GM23248 (cell line): ENCODE measurements around the gene TCTN3. TPM values are rescaled to one million over a fixed set of nuclear protein-coding genes. Genes with fewer than 3 reads are reported as not detected.
A peak's percentile ranks its signal among the peaks of the same experiment; 100 is the strongest.

Experiments used
- DNase-seq: peaks from one replicate; pipeline ENCODE4 v3.0.0-alpha.2; 2015
- H2AFZ ChIP-seq: fragments of 200-600 bp; sonication (generic); 2 replicates; pipeline ENCODE4 v1.6.1; 2016; ENCODE audit warnings: antibody characterized with exemption
- H3F3A ChIP-seq: fragments of 200-600 bp; sonication (generic); 2 replicates; pipeline ENCODE4 v1.6.1; 2016; ENCODE audit warnings: mild to moderate bottlenecking, antibody characterized with exemption, mixed run types; ENCODE audit not compliant: insufficient read depth
- H3K27ac ChIP-seq: fragments of 200-600 bp; sonication (generic); 2 replicates; pipeline ENCODE4 v1.5.1; 2016; ENCODE audit warnings: mild to moderate bottlenecking
- H3K27me3 ChIP-seq: fragments of 200-600 bp; sonication (generic); replicated peaks from 2 replicates; pipeline ENCODE4 v1.6.1; 2016; ENCODE audit warnings: mild to moderate bottlenecking; ENCODE audit not compliant: insufficient read depth
- H3K36me3 ChIP-seq: fragments of 200-600 bp; sonication (generic); 2 replicates; pipeline ENCODE4 v1.6.1; 2016; ENCODE audit warnings: low read depth, mild to moderate bottlenecking
- H3K4me1 ChIP-seq: fragments of 200-600 bp; sonication (generic); 2 replicates; pipeline ENCODE4 v1.6.1; 2016; ENCODE audit warnings: mild to moderate bottlenecking; ENCODE audit not compliant: insufficient read depth
- H3K4me2 ChIP-seq: fragments of 200-600 bp; sonication (generic); one replicate; pipeline ENCODE4 v1.6.1; 2016; ENCODE audit warnings: mild to moderate bottlenecking; ENCODE audit not compliant: unreplicated experiment
- H3K4me3 ChIP-seq: fragments of 200-600 bp; sonication (generic); 2 replicates; pipeline ENCODE4 v1.5.1; 2016; ENCODE audit warnings: mild to moderate bottlenecking
- H3K79me2 ChIP-seq: fragments of 200-600 bp; sonication (generic); 2 replicates; pipeline ENCODE4 v1.6.1; 2016; ENCODE audit warnings: mild to moderate bottlenecking; ENCODE audit not compliant: insufficient read depth
- H3K9ac ChIP-seq: fragments of 200-600 bp; sonication (generic); 2 replicates; pipeline ENCODE4 v1.6.1; 2016; ENCODE audit warnings: mild to moderate bottlenecking
- H3K9me2 ChIP-seq: fragments of 200-600 bp; sonication (generic); 2 replicates; pipeline ENCODE4 v1.6.1; 2016; ENCODE audit warnings: mixed run types, mild to moderate bottlenecking, moderate library complexity; ENCODE audit not compliant: insufficient read depth
- H3K9me3 ChIP-seq: fragments of 200-600 bp; sonication (generic); one replicate; pipeline ENCODE4 v1.6.1; 2017; ENCODE audit warnings: low read depth
- H4K20me1 ChIP-seq: fragments of 200-600 bp; sonication (generic); 2 replicates; pipeline ENCODE4 v1.6.0; 2016; ENCODE audit not compliant: insufficient read depth
- EZH2 ChIP-seq: fragments of 200-600 bp; sonication (generic); IDR thresholded peaks from 2 replicates; pipeline ENCODE4 v1.6.1; 2018; ENCODE audit warnings: antibody characterized with exemption, mild to moderate bottlenecking; ENCODE audit not compliant: insufficient read depth, poor library complexity, severe bottlenecking
- EZH2phosphoT487 ChIP-seq: fragments of 200-600 bp; sonication (generic); IDR thresholded peaks from 2 replicates; pipeline ENCODE4 v1.6.1; 2018; ENCODE audit warnings: antibody characterized with exemption, moderate library complexity, mild to moderate bottlenecking, low read depth; ENCODE audit not compliant: insufficient read depth
- WGBS, 2 experiments: methylation state at CpG; one replicate each; pipeline ENCODE4 v1.1.6; 2015 to 2017; ENCODE audit warnings: low lambda C conversion rate in 2 of 2, low coverage in 1 of 2; ENCODE audit errors: missing lambda C conversion rate in 2 of 2; 5-methylcytosine and 5-hydroxymethylcytosine counted together
- in situ Hi-C: fragments of 300-500 bp; cut with MboI; formaldehyde crosslinking; loops from 2 replicates; pipeline ENCODE4 v1.15.0; 2020
- polyA plus RNA-seq: library from polyadenylated mRNA; unstranded; fragments of >200 nt; fragmentation: Nextera tagmentation; extraction: Ambion mirVana; gene quantifications from 2 replicates; pipeline ENCODE4 v1.2.1, GENCODE V29; 2016
- total RNA-seq: library from RNA; depleted of rRNA; stranded (reverse); fragments of >200 nt; shearing (Covaris generic); gene quantifications from 2 replicates; pipeline ENCODE4 v1.2.3, GENCODE V29; 2014; rRNA removed

TCTN3 gene
- 37.2 and 42.4 TPM in 2 replicates for total RNA-seq
- polyA plus RNA-seq, result 53.6 and 58.3 TPM in 2 replicates

GRCh38 chr10:95693668-95694534 lies at the start of gene TCTN3:
TSS of gene TCTN3 (minus strand) at chr10:95693927. CDS start at chr10:95693899, 28 bp downstream.
- H3K9me3 ChIP-seq, result no peaks in the 10 kb centered on the region
- H2AFZ ChIP-seq, result peak within 1 kb of the TSS; percentile 98
- H3F3A ChIP-seq, result no peaks in the 10 kb centered on the region
- TF ChIP-seq EZH2, result no peak
- TF ChIP-seq EZH2phosphoT487, result no peak
- WGBS, 2 experiments, result 1% methylated on average over 48 to 53 of the region's 53 CpGs
- no peaks in the 10 kb centered on the region for H4K20me1 ChIP-seq
- 0 out of 2 replicates have a peak, but pooled peaks cover 4% of the 10 kb centered on the region for H3K4me1 ChIP-seq
- peak within 1 kb of the TSS; percentile 92 for H3K4me2 ChIP-seq
- no peaks in the 10 kb centered on the region for H3K27me3 ChIP-seq
- no peaks in the 10 kb centered on the region for H3K9me2 ChIP-seq
- in situ Hi-C loops, result no loop called here
- peak within 1 kb of the TSS; percentile 98 for H3K4me3 ChIP-seq
- H3K27ac ChIP-seq, result peak within 1 kb of the TSS; percentile 79
- H3K79me2 ChIP-seq, result peaks cover 37% of the 10 kb centered on the region
- H3K9ac ChIP-seq, result peak within 1 kb of the TSS; percentile 96
- H3K36me3 ChIP-seq, result no peaks in the 10 kb centered on the region
- DNase-seq, result peak; percentile 100

- H3K9ac ChIP-seq, result no peak overlapping the region
- H3K4me3 ChIP-seq, result no peak overlapping the region
- no peaks in the 10 kb centered on the region for H3K79me2 ChIP-seq
- H3K36me3 ChIP-seq, result no peaks in the 10 kb centered on the region
- H2AFZ ChIP-seq, result no peak overlapping the region
- H3K27ac ChIP-seq, result no peak overlapping the region
- no peak overlapping the region for H3K4me2 ChIP-seq
- in situ Hi-C loops, result no loop called here
- TF ChIP-seq EZH2 (no peak), EZH2phosphoT487 (no peak)
- no peaks in the 10 kb centered on the region for H3K9me2 ChIP-seq
- no peaks in the 10 kb centered on the region for H3F3A ChIP-seq
- 40 to 44% methylated on average over 2 of the region's 2 CpGs for WGBS, 2 experiments
- no peaks in the 10 kb centered on the region for H4K20me1 ChIP-seq
- H3K27me3 ChIP-seq, result no peaks in the 10 kb centered on the region
- DNase-seq, result no peak
- no peaks in the 10 kb centered on the region for H3K4me1 ChIP-seq
- H3K9me3 ChIP-seq, result no peaks in the 10 kb centered on the region
These were observed 49.3 kb upstream of the TCTN3 start for GRCh38 chr10:95742962-95743535.

- Histone ChIP-seq H3F3A (no peaks in the 10 kb centered on the region), H3K4me1 (no peaks in the 10 kb centered on the region), H3K9me3 (no peaks in the 10 kb centered on the region), H3K4me3 (no peak overlapping the region), H3K79me2 (no peaks in the 10 kb centered on the region), H2AFZ (no peak overlapping the region), H3K27me3 (no peaks in the 10 kb centered on the region), H4K20me1 (no peaks in the 10 kb centered on the region), H3K4me2 (no peak overlapping the region), H3K27ac (no peak overlapping the region), H3K9ac (no peak overlapping the region), H3K36me3 (no peaks in the 10 kb centered on the region), H3K9me2 (no peaks in the 10 kb centered on the region)
- no peak for TF ChIP-seq EZH2phosphoT487
- TF ChIP-seq EZH2, result no peak
- in situ Hi-C loops, result no loop called here
- 51 to 59% methylated on average over 3 of the region's 3 CpGs for WGBS, 2 experiments
- no peak for DNase-seq
These were observed 48.8 kb upstream of the TCTN3 start for GRCh38 chr10:95742485-95742884.

- Histone ChIP-seq H4K20me1 (no peaks in the 10 kb centered on the region), H3F3A (no peaks in the 10 kb centered on the region), H3K27ac (no peak overlapping the region), H3K27me3 (no peaks in the 10 kb centered on the region), H3K4me1 (no peaks in the 10 kb centered on the region), H3K9ac (no peak overlapping the region), H3K9me3 (no peaks in the 10 kb centered on the region), H2AFZ (no peak overlapping the region), H3K4me2 (no peak overlapping the region), H3K79me2 (no peaks in the 10 kb centered on the region), H3K4me3 (no peak overlapping the region), H3K36me3 (no peaks in the 10 kb centered on the region), H3K9me2 (no peaks in the 10 kb centered on the region)
- TF ChIP-seq EZH2 (no peak), EZH2phosphoT487 (no peak)
- in situ Hi-C loops, result no loop called here
- WGBS, 2 experiments, result 29 to 32% methylated on average over 6 of the region's 6 CpGs
- DNase-seq, result peak; percentile 37
These were observed 48.2 kb upstream of the TCTN3 start for GRCh38 chr10:95741807-95742467.
